ENCODE results near the gene MBNL1.

- TF ChIP-seq, protein P1, sequence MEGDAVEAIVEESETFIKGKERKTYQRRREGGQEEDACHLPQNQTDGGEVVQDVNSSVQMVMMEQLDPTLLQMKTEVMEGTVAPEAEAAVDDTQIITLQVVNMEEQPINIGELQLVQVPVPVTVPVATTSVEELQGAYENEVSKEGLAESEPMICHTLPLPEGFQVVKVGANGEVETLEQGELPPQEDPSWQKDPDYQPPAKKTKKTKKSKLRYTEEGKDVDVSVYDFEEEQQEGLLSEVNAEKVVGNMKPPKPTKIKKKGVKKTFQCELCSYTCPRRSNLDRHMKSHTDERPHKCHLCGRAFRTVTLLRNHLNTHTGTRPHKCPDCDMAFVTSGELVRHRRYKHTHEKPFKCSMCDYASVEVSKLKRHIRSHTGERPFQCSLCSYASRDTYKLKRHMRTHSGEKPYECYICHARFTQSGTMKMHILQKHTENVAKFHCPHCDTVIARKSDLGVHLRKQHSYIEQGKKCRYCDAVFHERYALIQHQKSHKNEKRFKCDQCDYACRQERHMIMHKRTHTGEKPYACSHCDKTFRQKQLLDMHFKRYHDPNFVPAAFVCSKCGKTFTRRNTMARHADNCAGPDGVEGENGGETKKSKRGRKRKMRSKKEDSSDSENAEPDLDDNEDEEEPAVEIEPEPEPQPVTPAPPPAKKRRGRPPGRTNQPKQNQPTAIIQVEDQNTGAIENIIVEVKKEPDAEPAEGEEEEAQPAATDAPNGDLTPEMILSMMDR (IDR thresholded peaks at IDR 0.05; ENCODE audit: low read depth, low read length, missing input control), result no peak
- TF ChIP-seq YY1 (IDR thresholded peaks at IDR 0.05) (no peak), JUND (IDR thresholded peaks at IDR 0.05) (no peak), RAD21 (IDR thresholded peaks at IDR 0.05) (no peak), ZBTB33 (IDR thresholded peaks at IDR 0.05) (no peak), REST (IDR thresholded peaks at IDR 0.05) (no peak), EGR1 (IDR thresholded peaks at IDR 0.05; ENCODE audit: low read depth in 2 of 2) (no peak)
- TF ChIP-seq, protein P2, sequence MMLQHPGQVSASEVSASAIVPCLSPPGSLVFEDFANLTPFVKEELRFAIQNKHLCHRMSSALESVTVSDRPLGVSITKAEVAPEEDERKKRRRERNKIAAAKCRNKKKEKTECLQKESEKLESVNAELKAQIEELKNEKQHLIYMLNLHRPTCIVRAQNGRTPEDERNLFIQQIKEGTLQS (IDR thresholded peaks at IDR 0.05), result no peak
These were observed 79.9 kb downstream of the MBNL1 start for GRCh38 chr3:152348436-152349177.

Measured in liver (tissue), 3 donors.